ENCODE data around the gene MAPK8.

GRCh38 chr10:48390558-48390871 lies 84.0 kb downstream of the MAPK8 start:
- TF ChIP-seq CTCF (IDR thresholded peaks at IDR 0.05; ENCODE audit: low read depth, low read length) (no peak), POLR2A (IDR thresholded peaks at IDR 0.05; ENCODE audit: extremely low read depth, insufficient read length) (no peak), MYC (IDR thresholded peaks at IDR 0.05; ENCODE audit: low read depth, low read length) (no peak)
